Kidney glomerular epithelial cell (primary cell): ENCODE data around the gene PDK2.

ENCODE experiments used
- DNase-seq: peaks from one replicate; lab custom pipeline; 2025; lab: John Stamatoyannopoulos, UW

Gene PDK2

DNA sequence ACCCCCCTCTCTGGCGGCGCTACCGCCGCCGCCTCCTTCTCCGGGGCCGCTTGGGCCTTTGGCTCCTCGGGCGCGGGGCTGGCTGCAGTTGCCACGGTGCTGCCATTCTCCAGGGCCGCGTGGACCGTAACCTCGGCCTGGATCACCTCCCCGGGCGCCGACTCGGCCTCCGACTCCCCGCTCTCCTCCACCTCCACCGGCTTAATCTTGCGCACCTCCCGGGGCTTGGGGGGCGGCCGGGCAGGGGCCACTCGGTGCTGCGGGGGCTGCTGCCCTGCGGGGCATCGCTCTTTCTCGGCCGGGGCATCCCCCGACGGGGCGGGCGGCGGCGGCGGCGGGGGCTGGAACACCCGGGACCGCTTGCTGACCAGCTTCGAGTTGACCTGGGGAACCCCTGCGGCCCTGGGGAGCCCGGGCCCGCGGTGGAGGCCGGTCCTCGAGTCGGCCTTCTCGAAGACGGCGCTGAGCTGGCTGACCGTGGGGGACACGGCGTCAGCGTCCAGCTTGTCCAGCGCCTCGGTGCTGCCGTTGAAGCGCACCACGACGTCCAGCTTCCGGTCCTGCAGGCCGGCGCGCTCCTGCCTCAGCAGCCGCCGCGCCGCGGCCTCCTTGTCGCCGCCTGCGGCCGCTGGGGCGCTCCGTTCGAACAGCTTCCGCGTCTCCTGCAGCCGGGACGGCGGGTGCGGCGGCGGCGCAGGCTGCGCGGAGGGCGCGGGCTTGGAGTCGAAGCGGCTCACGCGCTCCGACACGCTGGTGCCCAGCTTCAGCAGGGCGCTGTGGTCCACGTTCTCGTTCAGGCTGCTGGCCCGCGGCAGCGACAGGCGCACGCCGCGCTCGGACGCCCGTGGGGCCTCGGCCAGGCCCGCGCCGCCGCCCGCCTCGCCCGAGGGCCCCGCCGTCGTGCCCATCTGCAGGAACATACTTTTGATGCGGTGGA, 54.5 kb downstream of the PDK2 start:
- DNase-seq: no peak

GRCh38 chr17:50150354-50151040, 55.3 kb downstream of the PDK2 start, which contains the start of gene PPP1R9B:
TSS of gene PPP1R9B (minus strand) at chr17:50150677. CDS start at chr17:50150513, 164 bp downstream.
- no peak for DNase-seq

DNA sequence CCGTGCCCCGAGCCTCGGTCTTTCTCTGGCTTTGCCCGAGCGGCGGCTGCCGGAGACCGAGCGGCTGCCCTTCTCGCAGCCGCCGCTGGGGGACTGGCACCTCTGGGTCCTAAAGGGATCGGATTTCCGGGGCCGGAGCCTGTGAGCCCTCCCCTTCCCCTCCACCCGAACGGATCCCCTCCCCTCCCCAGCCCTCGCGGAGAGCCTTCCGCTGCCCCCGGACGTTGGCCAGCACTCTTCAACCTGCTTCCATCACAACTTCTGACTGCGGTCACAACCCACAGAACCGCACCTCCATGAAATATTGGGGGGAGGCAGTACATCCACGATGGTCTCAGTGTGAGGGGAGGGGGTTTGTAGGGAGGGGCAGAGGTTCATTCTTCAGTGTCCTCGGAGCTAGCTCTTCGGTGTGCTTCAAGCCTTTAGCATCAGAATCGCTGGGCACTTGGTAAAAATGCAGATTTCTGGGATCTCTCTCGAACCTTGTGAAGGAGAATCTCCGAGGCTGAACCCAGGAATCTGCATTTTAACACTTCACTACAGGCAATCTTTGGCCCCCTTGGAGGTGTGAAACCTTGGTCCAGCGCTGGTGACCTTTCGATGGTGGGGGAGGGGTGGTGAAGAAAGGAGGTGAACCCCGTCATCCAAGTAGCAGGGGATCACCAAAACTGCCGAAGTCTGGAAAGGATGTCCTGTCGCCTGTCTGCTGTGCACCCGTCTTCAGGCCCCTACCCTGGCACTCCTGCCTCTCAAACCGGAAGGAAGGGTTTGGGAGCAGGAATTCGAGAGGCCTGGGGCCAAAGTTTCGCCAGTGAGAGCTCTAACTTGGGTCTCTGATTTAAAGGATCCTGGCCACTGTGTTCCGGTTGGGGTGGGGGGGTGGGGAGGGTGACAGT, 56.1 kb downstream of the PDK2 start:
- peak; percentile 85 for DNase-seq

DNA sequence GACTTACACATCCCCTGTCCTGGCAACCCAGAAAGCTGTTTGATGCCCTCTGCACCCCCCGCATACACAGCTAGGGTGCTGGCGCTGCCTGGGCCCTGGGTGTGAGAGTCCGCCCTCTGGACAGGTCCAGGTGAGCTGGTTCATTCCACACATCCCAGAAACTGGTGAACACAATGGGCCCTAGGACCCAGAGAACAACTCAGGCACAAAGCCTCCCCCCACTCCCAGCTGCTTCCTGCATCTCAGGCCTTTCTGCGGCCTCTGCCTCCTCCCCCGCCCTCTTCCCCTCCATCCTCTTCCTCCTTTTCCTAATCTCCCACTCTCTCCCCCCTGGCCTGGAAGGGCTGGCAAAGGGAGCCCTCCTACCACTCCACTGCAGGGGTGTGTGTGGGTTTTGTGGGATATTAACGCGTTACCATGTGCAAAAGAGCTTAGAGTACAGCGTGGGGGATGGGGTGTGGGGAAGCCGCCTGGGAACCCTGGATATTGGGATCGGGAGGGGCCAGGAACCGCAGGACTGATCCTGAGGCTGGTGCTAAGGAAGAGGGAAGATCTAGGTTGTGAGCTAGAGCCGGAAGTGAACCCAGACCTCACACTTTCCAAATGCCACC, 56.9 kb downstream of the PDK2 start:
- DNase-seq: peak; percentile 84

DNA sequence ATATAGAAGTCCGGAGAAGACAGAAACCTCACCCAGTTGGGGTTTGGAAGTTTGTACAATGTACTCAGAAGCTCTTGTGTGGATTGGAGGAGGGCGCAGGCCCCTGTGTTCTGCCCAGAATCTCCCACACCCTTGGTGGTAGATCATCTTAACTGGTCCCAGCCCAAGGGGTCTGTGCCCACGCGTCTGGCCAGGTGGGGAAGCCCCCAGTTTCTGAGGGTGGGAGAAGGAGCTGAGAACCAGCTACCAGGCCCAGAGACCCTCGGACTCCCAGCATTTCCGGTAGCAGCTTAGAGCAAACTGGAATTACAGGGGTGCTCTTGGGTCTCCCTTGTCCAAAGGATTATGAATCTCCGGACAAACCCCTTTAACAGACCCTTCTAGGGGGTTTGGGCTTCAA, 57.6 kb downstream of the PDK2 start:
- DNase-seq: no peak

GRCh38 chr17:50153650-50154575, 58.8 kb downstream of the PDK2 start:
- DNase-seq: no peak

DNA sequence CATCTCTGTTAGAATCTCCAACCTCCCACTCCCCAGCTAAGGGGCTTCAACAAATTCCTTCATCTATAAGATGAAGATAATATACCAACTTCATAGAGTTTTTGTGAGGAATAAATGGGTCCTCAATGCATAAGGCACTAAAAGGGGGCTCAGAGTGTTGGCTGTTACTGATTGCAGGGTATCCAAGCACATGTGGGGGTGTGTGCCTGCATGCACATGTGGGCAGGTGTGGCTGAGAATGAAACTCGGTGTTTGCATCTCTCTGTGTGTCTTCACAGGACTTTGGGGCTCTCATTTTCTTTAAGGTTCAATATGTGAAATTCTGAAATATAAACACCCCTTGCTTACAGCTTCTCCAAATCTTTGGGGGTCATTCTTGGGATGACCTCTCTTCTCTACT, 59.5 kb downstream of the PDK2 start:
- DNase-seq: no peak

- no peak for DNase-seq
Measured at GRCh38 chr17:50155115-50155819, 60.1 kb downstream of the PDK2 start.

DNA sequence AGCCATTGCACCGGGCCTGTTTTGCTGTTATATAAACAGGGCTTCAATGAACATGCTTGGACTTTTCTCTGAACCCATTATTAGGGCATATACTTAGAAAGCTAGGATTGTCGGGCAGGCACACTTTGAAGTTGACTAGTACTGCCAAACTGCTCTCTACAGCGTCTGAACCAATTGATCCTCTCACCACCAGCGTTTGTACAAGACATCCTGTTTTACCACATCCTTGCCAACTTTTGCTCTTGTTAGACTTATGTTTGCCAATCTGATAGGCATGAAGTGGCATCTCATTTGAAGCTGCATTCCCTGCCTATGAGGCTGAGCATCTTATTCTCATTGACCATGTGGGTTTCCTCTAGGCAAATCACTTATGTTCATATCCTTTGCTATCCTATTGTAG, 62.7 kb downstream of the PDK2 start:
- DNase-seq: no peak

DNA sequence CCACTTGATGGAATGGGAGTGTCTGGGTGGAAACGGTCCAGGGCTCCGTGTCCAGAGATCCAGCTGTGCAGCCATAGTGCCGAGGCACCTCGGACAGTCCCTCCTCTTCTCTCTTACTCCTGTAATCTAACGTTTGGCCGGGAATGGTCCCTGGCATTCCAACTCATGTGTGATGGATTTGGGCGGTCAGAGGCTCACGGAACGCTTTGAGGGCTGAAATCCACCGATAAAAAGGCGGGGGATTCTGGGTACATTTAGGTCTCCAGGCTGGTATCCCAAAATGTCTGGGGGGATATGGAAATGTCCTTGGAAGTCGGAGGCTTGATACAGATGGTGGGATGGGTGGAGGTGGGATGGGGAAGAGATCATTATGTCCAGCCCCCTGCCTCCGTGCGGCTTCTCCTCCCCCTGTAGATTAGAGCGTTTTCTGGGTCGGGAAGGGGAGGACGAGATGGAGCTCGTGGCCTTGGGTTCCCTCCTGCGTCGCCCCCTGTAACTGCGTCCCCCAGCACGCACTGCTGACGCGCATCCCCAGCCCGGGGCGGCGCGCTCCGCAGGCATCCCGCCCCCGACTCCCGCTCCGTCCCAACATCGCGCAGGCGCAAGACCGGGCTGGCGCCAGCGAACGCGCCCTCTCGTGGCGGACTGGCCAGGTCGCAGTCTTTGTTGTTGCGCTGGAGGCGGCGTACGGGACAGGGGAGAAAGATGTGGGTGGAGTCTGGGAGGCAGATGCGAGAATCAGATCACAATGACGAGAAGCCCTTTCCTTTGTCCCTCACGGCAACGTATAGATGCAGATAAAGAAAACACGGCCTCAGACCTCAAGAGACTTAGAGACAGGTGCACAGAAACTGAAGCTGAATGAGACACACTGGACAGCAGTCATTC, 66.1 kb downstream of the PDK2 start:
- DNase-seq: peak; percentile 84
